Thyroid gland (tissue), 4 donors: ENCODE results near the gene PGRMC2. TPM values are rescaled to one million over a fixed set of nuclear protein-coding genes. Genes with fewer than 3 reads are reported as not detected.

Experiments used
- DNase-seq, 2 donors: peaks; one replicate each; pipeline ENCODE4 v3.0.0-alpha.2; 2019
- H3K27ac ChIP-seq, 3 donors: fragments of 200-600 bp; sonication (generic); 1 replicate in 2 of 3; 2 replicates in 1 of 3; pipeline ENCODE4 v1.5.1; 2016 to 2019; ENCODE audit warnings: mild to moderate bottlenecking in 1 of 3, moderate library complexity in 1 of 3
- H3K27me3 ChIP-seq: fragments of 200-600 bp; sonication (generic); one replicate; pipeline ENCODE4 v1.5.1; 2019
- H3K36me3 ChIP-seq, 2 donors: fragments of 200-600 bp; sonication (generic); one replicate each; pipeline ENCODE4 v1.5.1; 2016 to 2019
- H3K4me1 ChIP-seq, 2 donors: fragments of 200-600 bp; sonication (generic); one replicate each; pipeline ENCODE4 v1.5.1; 2017 to 2019
- H3K4me3 ChIP-seq, 3 donors: fragments of 200-600 bp; sonication (generic); replicated peaks in 1 of 3; 1 replicate in 2 of 3; 2 replicates in 1 of 3; pipeline ENCODE4 v1.5.1; 2016; ENCODE audit warnings: mild to moderate bottlenecking in 1 of 3
- H3K9me3 ChIP-seq: fragments of 200-600 bp; sonication (generic); one replicate; pipeline ENCODE4 v1.5.1; 2017
- CTCF ChIP-seq, 6 experiments: fragments of 200-600 bp in 3 of 6; fragments of 450-650 bp in 3 of 6; sonication (generic) in 3 of 6; IDR thresholded peaks; one replicate each; pipeline ENCODE4 v1.5.1; 2016 to 2019; ENCODE audit warnings: antibody characterized with exemption in 6 of 6, mild to moderate bottlenecking in 2 of 6, inconsistent platforms in 1 of 6, moderate library complexity in 1 of 6
- POLR2A ChIP-seq, 2 donors: fragments of 450-650 bp; IDR thresholded peaks; one replicate each; pipeline ENCODE4 v1.6.1; 2017; ENCODE audit warnings: antibody characterized with exemption in 2 of 2, mild to moderate bottlenecking in 2 of 2, moderate library complexity in 1 of 2
- WGBS, 2 donors: methylation state at CpG; one replicate each; pipeline ENCODE4 v1.1.5; 2017; 5-methylcytosine and 5-hydroxymethylcytosine counted together
- intact Hi-C: fragments of 100-400 bp; cut with DNase I; formaldehyde crosslinking; loops from one replicate; pipeline ENCODE4 v1.15.1; 2023
- total RNA-seq, 4 donors: library from RNA; depleted of rRNA; stranded (reverse); fragments of >200 nt; gene quantifications; one replicate each; pipeline ENCODE4 v1.2.3, GENCODE V29; 2016

Gene PGRMC2
- total RNA-seq, 4 donors from 2014 or later, result 46.5 to 68.9 (median 50.2) TPM

GRCh38 chr4:128244379-128244778, 43.2 kb downstream of the PGRMC2 start:
- Histone ChIP-seq H3K27me3 (no peaks in the 10 kb centered on the region), H3K27ac (no peak overlapping the region), H3K4me3 (no peak overlapping the region), H3K4me1 (no peaks in the 10 kb centered on the region), H3K36me3 (no peaks in the 10 kb centered on the region), H3K9me3 (no peaks in the 10 kb centered on the region)
- 95 to 98% methylated on average over 2 of the region's 2 CpGs for WGBS, 2 donors
- DNase-seq, result no peak
- intact Hi-C loops, result no loop called here
- TF ChIP-seq CTCF (IDR thresholded peaks at IDR 0.05), result no peak
- TF ChIP-seq POLR2A (IDR thresholded peaks at IDR 0.05), result no peak

GRCh38 chr4:128242601-128243000, 45.0 kb downstream of the PGRMC2 start:
- 92 to 94% methylated on average over 4 of the region's 4 CpGs for WGBS, 2 donors
- Histone ChIP-seq H3K9me3 (no peaks in the 10 kb centered on the region), H3K36me3 (no peaks in the 10 kb centered on the region), H3K4me1 (no peaks in the 10 kb centered on the region), H3K27ac (no peak overlapping the region), H3K4me3 (no peak overlapping the region), H3K27me3 (no peaks in the 10 kb centered on the region)
- intact Hi-C loops, result no loop called here
- no peak for TF ChIP-seq POLR2A (IDR thresholded peaks at IDR 0.05)
- no peak for TF ChIP-seq CTCF (IDR thresholded peaks at IDR 0.05)
- DNase-seq, result no peak

GRCh38 chr4:128241981-128242380, 45.6 kb downstream of the PGRMC2 start:
- H3K4me1 ChIP-seq, result no peaks in the 10 kb centered on the region
- WGBS, 2 donors, result 87 to 89% methylated on average over 3 of the region's 3 CpGs
- H3K36me3 ChIP-seq, result no peaks in the 10 kb centered on the region
- TF ChIP-seq CTCF (IDR thresholded peaks at IDR 0.05), result no peak
- no peak for TF ChIP-seq POLR2A (IDR thresholded peaks at IDR 0.05)
- DNase-seq, result no peak
- no peaks in the 10 kb centered on the region for H3K9me3 ChIP-seq
- intact Hi-C loops, result no loop called here
- no peak overlapping the region for H3K27ac ChIP-seq
- no peaks in the 10 kb centered on the region for H3K27me3 ChIP-seq
- H3K4me3 ChIP-seq, result no peak overlapping the region

GRCh38 chr4:128241425-128241913, 46.1 kb downstream of the PGRMC2 start:
- Histone ChIP-seq H3K9me3 (no peaks in the 10 kb centered on the region), H3K36me3 (no peaks in the 10 kb centered on the region), H3K27ac (no peak overlapping the region), H3K27me3 (no peaks in the 10 kb centered on the region), H3K4me3 (no peak overlapping the region), H3K4me1 (no peaks in the 10 kb centered on the region)
- DNase-seq, result no peak
- intact Hi-C loops, result no loop called here
- no peak for TF ChIP-seq POLR2A (IDR thresholded peaks at IDR 0.05)
- TF ChIP-seq CTCF (IDR thresholded peaks at IDR 0.05), result no peak
- 51 to 73% methylated on average over 3 of the region's 3 CpGs for WGBS, 2 donors

- WGBS, 2 donors, result 90 to 96% methylated on average over 3 of the region's 3 CpGs
- Histone ChIP-seq H3K36me3 (no peaks in the 10 kb centered on the region), H3K9me3 (no peaks in the 10 kb centered on the region), H3K27me3 (no peaks in the 10 kb centered on the region), H3K27ac (no peak overlapping the region), H3K4me3 (no peak overlapping the region), H3K4me1 (no peaks in the 10 kb centered on the region)
- TF ChIP-seq CTCF (IDR thresholded peaks at IDR 0.05), result no peak
- no peak for TF ChIP-seq POLR2A (IDR thresholded peaks at IDR 0.05)
- DNase-seq, result no peak
- intact Hi-C loops, result no loop called here
Observed at GRCh38 chr4:128241019-128241418, 46.6 kb downstream of the PGRMC2 start.
